DND-41 (cell line): ENCODE results near the gene MAEL.

Source experiments
- ATAC-seq: fragments of 200-7000 bp; cut with Tn5 transposase; 3 replicates; pipeline ENCODE4 v1.9.1; 2021; ENCODE audit warnings: low read depth; ENCODE audit not compliant: insufficient read depth
- DNase-seq: peaks from one replicate; pipeline ENCODE4 v3.0.0-alpha.2; 2020
- H2AFZ ChIP-seq: 2 replicates; pipeline ENCODE4 v1.6.0; 2012; ENCODE audit warnings: low read depth, low read length
- H3K27ac ChIP-seq: 2 replicates; pipeline ENCODE4 v1.5.1; 2012; ENCODE audit warnings: low read length, inconsistent platforms
- H3K27me3 ChIP-seq: fragments of 200-600 bp; sonication (generic); 2 replicates; pipeline ENCODE4 v1.6.0; 2012; ENCODE audit warnings: low read length, mild to moderate bottlenecking, inconsistent platforms; ENCODE audit not compliant: insufficient read depth, poor library complexity
- H3K36me3 ChIP-seq: 2 replicates; pipeline ENCODE4 v1.5.1; 2012; ENCODE audit warnings: low read length, inconsistent platforms; ENCODE audit not compliant: insufficient read depth
- H3K4me1 ChIP-seq: 2 replicates; pipeline ENCODE4 v1.5.1; 2012; ENCODE audit warnings: mild to moderate bottlenecking, low read length; ENCODE audit not compliant: insufficient read depth
- H3K4me2 ChIP-seq: 2 replicates; pipeline ENCODE4 v1.6.0; 2012; ENCODE audit warnings: mild to moderate bottlenecking, moderate library complexity, low read length, inconsistent platforms; ENCODE audit not compliant: insufficient read depth
- H3K4me3 ChIP-seq, 2 experiments: fragments of 200-600 bp in 1 of 2; shearing (Covaris generic) in 1 of 2; 2 replicates each; pipeline ENCODE4 v1.5.1; 2012 to 2016; ENCODE audit warnings: inconsistent platforms in 2 of 2, low read length in 2 of 2, mild to moderate bottlenecking in 2 of 2, low read depth in 1 of 2, moderate library complexity in 1 of 2
- H3K79me2 ChIP-seq: 2 replicates; pipeline ENCODE4 v1.6.0; 2012; ENCODE audit warnings: low read length, inconsistent platforms; ENCODE audit not compliant: insufficient read depth
- H3K9ac ChIP-seq: 2 replicates; pipeline ENCODE4 v1.6.0; 2012; ENCODE audit warnings: low read depth, mild to moderate bottlenecking, inconsistent platforms, low read length, moderate library complexity
- H3K9me3 ChIP-seq: 2 replicates; pipeline ENCODE4 v1.5.1; 2012; ENCODE audit warnings: low read length, moderate library complexity, mild to moderate bottlenecking, inconsistent platforms; ENCODE audit not compliant: insufficient read depth, severe bottlenecking
- H4K20me1 ChIP-seq: 2 replicates; pipeline ENCODE4 v1.6.0; 2012; ENCODE audit warnings: low read length; ENCODE audit not compliant: insufficient read depth
- CTCF ChIP-seq: IDR thresholded peaks from 2 replicates; pipeline ENCODE4 v1.5.1; 2012; ENCODE audit warnings: borderline replicate concordance, low read length, moderate library complexity, mild to moderate bottlenecking; ENCODE audit not compliant: poor library complexity, severe bottlenecking; ENCODE audit errors: extremely low read depth
- EZH2 ChIP-seq: IDR thresholded peaks from 3 replicates; pipeline ENCODE4 v1.6.1; 2012; ENCODE audit warnings: borderline replicate concordance, low read depth, mild to moderate bottlenecking, moderate library complexity, low read length, inconsistent platforms; ENCODE audit not compliant: severe bottlenecking

The MAEL gene

GRCh38 chr1:167002354-167002753, 13.3 kb downstream of the MAEL start:
- Histone ChIP-seq H3K4me2 (no peak overlapping the region), H3K9me3 (peaks cover 3% of the 10 kb centered on the region), H3K27ac (no peak overlapping the region), H3K27me3 (no peaks in the 10 kb centered on the region), H3K79me2 (no peaks in the 10 kb centered on the region), H3K9ac (no peak overlapping the region), H3K36me3 (no peaks in the 10 kb centered on the region), H3K4me1 (no peaks in the 10 kb centered on the region), H2AFZ (no peak overlapping the region), H4K20me1 (no peaks in the 10 kb centered on the region), H3K4me3 (no peak overlapping the region)
- TF ChIP-seq EZH2 (no peak), CTCF (no peak)
- ATAC-seq (no peak), DNase-seq (no peak)

DNA sequence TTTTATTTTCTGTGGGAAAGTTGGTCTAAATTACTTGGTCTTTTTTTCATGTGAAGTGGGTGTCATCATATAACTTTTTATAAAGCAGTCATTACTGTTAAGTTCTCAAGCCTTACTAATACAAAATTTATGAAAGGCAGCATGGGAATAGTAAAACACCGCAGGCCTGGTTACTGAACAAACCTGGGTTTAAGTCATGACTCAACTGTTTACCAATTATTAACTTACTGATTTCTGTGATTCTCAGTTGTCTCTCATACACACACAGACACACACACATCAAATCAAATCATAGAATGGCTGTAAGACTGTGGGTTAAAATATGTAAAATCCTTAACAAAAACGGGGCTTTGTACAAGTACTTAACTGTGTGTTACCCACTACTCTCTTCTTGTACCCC, 14.6 kb downstream of the MAEL start:
- Histone ChIP-seq H3K4me3 (no peak overlapping the region), H3K36me3 (no peaks in the 10 kb centered on the region)

GRCh38 chr1:167011560-167012191, 22.6 kb downstream of the MAEL start:
- ATAC-seq = no peak
- no peak for TF ChIP-seq CTCF
- no peak for TF ChIP-seq EZH2
- H3K27me3 ChIP-seq = no peaks in the 10 kb centered on the region
- no peaks in the 10 kb centered on the region for H4K20me1 ChIP-seq
- H3K9ac ChIP-seq = no peak overlapping the region
- H3K27ac ChIP-seq = no peak overlapping the region
- no peaks in the 10 kb centered on the region for H3K79me2 ChIP-seq
- H3K4me3 ChIP-seq = no peak overlapping the region
- no peak overlapping the region for H2AFZ ChIP-seq
- H3K4me1 ChIP-seq = no peaks in the 10 kb centered on the region
- no peak overlapping the region for H3K4me2 ChIP-seq
- no peaks in the 10 kb centered on the region for H3K9me3 ChIP-seq
- DNase-seq = no peak
- no peaks in the 10 kb centered on the region for H3K36me3 ChIP-seq

More for the DNA sequence above, 14.6 kb downstream of the MAEL start:
- ATAC-seq (no peak), DNase-seq (no peak)
- peaks cover 3% of the 10 kb centered on the region for H3K9me3 ChIP-seq
- H3K9ac ChIP-seq = no peak overlapping the region
- H4K20me1 ChIP-seq = no peaks in the 10 kb centered on the region
- H3K79me2 ChIP-seq = no peaks in the 10 kb centered on the region
- no peak for TF ChIP-seq EZH2
- TF ChIP-seq CTCF = no peak
- no peaks in the 10 kb centered on the region for H3K4me1 ChIP-seq
- no peak overlapping the region for H2AFZ ChIP-seq
- no peak overlapping the region for H3K4me2 ChIP-seq
- H3K27ac ChIP-seq = no peak overlapping the region
- no peaks in the 10 kb centered on the region for H3K27me3 ChIP-seq
